HepG2 (cell line): ENCODE results near the gene CAMTA1. TPM values are rescaled to one million over a fixed set of nuclear protein-coding genes. Genes with fewer than 3 reads are reported as not detected.

Experiments used
- ATAC-seq: fragments of 200-7000 bp; cut with Tn5 transposase; 3 replicates; pipeline ENCODE4 v1.9.1; 2020; ENCODE audit warnings: mild to moderate bottlenecking, moderate library complexity
- BruUV-seq: library from RNA; stranded (reverse); fragments of 400-500 nt; replicated peaks from 2 replicates; lab custom pipeline; 2021; lab: Mats Ljungman, UMichigan
- CTCF ChIA-PET: fragments of 300-600 bp; formaldehyde crosslinking; extraction: SDS; loops from one replicate; lab custom pipeline; 2021; ENCODE audit warnings: low total read pairs, inconsistent platforms, low intra/inter-chr PET ratio; lab: Yijun Ruan, JAX
- POLR2A ChIA-PET: fragments of 350-600 bp; sonication (Branson Sonifier 250); formaldehyde crosslinking; loops from one replicate; lab custom pipeline; 2020; ENCODE audit warnings: antibody characterized with exemption, inconsistent platforms; lab: Yijun Ruan, JAX
- DNase-seq: peaks from one replicate; pipeline ENCODE4 v3.0.0-alpha.2; 2015; ENCODE audit warnings: low spot score
- FAIRE-seq: peaks from 3 replicates; lab custom pipeline; 2011; peaks lifted over from hg19 to GRCh38; lab: Jason Lieb, UNC
- H2AFZ ChIP-seq: one replicate; pipeline ENCODE4 v1.6.1; 2011; ENCODE audit warnings: low read length, inconsistent platforms
- H3K27ac ChIP-seq: fragments of 300-600 bp; 3 replicates; pipeline ENCODE4 v1.8.0; 2011; ENCODE audit warnings: mixed run types, mild to moderate bottlenecking, mixed read lengths, low read length, inconsistent platforms; ENCODE audit not compliant: insufficient read depth; ENCODE audit errors: extremely low read length
- H3K27me3 ChIP-seq, 2 experiments: fragments of 200-600 bp in 1 of 2; 2 replicates in 1 of 2; 3 replicates in 1 of 2; pipeline versions ENCODE4 v1.6.0 to v1.8.0; 2011; ENCODE audit warnings: low read length in 2 of 2, mild to moderate bottlenecking in 2 of 2, moderate library complexity in 2 of 2, inconsistent platforms in 1 of 2; ENCODE audit not compliant: insufficient read depth in 2 of 2, control insufficient read depth in 1 of 2
- H3K36me3 ChIP-seq, 2 experiments: fragments of 200-600 bp in 1 of 2; replicated peaks in 1 of 2; 2 replicates in 1 of 2; 3 replicates in 1 of 2; pipeline versions ENCODE4 v1.5.1 to v1.8.0; 2011; ENCODE audit warnings: low read length in 2 of 2, inconsistent platforms in 1 of 2; ENCODE audit not compliant: insufficient read depth in 2 of 2, control insufficient read depth in 1 of 2
- H3K4me1 ChIP-seq: 2 replicates; pipeline ENCODE4 v1.5.1; 2012; ENCODE audit warnings: low read length, inconsistent platforms; ENCODE audit not compliant: insufficient read depth
- H3K4me2 ChIP-seq: 2 replicates; pipeline ENCODE4 v1.6.0; 2011; ENCODE audit warnings: low read depth, low read length, inconsistent platforms
- H3K4me3 ChIP-seq, 3 experiments: fragments of 200-600 bp in 1 of 3; sonication (generic), shearing (Covaris generic) in 1 of 3; replicated peaks in 1 of 3; 2 replicates each; pipeline ENCODE4 v1.5.1; 2011 to 2016; ENCODE audit warnings: low read length in 3 of 3, inconsistent platforms in 2 of 3, low read depth in 2 of 3, mild to moderate bottlenecking in 2 of 3, control low read depth in 1 of 3, mixed read lengths in 1 of 3; ENCODE audit not compliant: insufficient read depth in 1 of 3
- H3K79me2 ChIP-seq: one replicate; pipeline ENCODE4 v1.6.1; 2011; ENCODE audit warnings: low read length, inconsistent platforms; ENCODE audit not compliant: insufficient read depth
- H3K9ac ChIP-seq: 2 replicates; pipeline ENCODE4 v1.6.0; 2011; ENCODE audit warnings: mild to moderate bottlenecking, low read depth, low read length, inconsistent platforms; ENCODE audit not compliant: insufficient read depth
- H3K9me3 ChIP-seq: 2 replicates; pipeline ENCODE4 v1.5.1; 2012; ENCODE audit warnings: mild to moderate bottlenecking, low read length
- H4K20me1 ChIP-seq: 2 replicates; pipeline ENCODE4 v1.6.0; 2011; ENCODE audit warnings: inconsistent platforms, mild to moderate bottlenecking, low read length, moderate library complexity; ENCODE audit not compliant: insufficient read depth
- MAFF ChIP-seq: IDR thresholded peaks from 2 replicates; pipeline ENCODE4 v1.6.1; 2011; ENCODE audit warnings: low read depth, low read length, improper control_type of control experiment
- MAFK ChIP-seq, 2 experiments: IDR thresholded peaks in 1 of 2; conservative IDR thresholded peaks in 1 of 2; 2 replicates each; pipeline ENCODE4 v1.6.1; 2011; ENCODE audit warnings: improper control_type of control experiment in 2 of 2, low read length in 2 of 2
- SETDB1 ChIP-seq: sonication (generic); formaldehyde crosslinking; IDR thresholded peaks from 2 replicates; pipeline ENCODE4 v1.5.1; 2020; ENCODE audit warnings: missing genetic modification reagents, mild to moderate bottlenecking, borderline replicate concordance
- ZNF383 ChIP-seq: sonication (generic); formaldehyde crosslinking; IDR thresholded peaks from 2 replicates; pipeline ENCODE4 v1.4.0; 2020; ENCODE audit warnings: missing genetic modification reagents, mild to moderate bottlenecking, borderline replicate concordance
- ZNF629 ChIP-seq: sonication (generic); formaldehyde crosslinking; conservative IDR thresholded peaks from 2 replicates; pipeline ENCODE4 v1.5.0; 2020; ENCODE audit warnings: missing genetic modification reagents
- ZNF660 ChIP-seq: sonication (generic); formaldehyde crosslinking; IDR thresholded peaks from 2 replicates; pipeline ENCODE4 v1.5.1; 2020; ENCODE audit warnings: mild to moderate bottlenecking, low read depth, missing genetic modification reagents, borderline replicate concordance
- WGBS: methylation state at CpG from one replicate; pipeline ENCODE4 v1.1.6; 2017; ENCODE audit warnings: low lambda C conversion rate; 5-methylcytosine and 5-hydroxymethylcytosine counted together
- in situ Hi-C: cut with HindIII; loops from 2 replicates; pipeline ENCODE4 v1.10.0; 2017; ENCODE audit warnings: low pct_unique_long_range_greater_than_20kb; ENCODE audit not compliant: extremely low pct_ligation_motif_present
- intact Hi-C: fragments of 100-400 bp; cut with micrococcal nuclease; formaldehyde crosslinking; loops from one replicate; pipeline ENCODE4 v1.10.0; 2022; ENCODE audit not compliant: unreplicated experiment
- polyA plus RNA-seq, 8 experiments: library from polyadenylated mRNA; depleted of rRNA in 3 of 8; stranded (reverse) in 7 of 8; unstranded in 1 of 8; fragments of >200 nt; fragmentation: Illumina TruSeq in 4 of 8; extraction: Trizol in 4 of 8; gene quantifications; 2 replicates each; pipeline versions ENCODE4 v1.2.1 to v1.2.3, GENCODE V29; 2011 to 2016; ENCODE audit warnings: low read depth in 4 of 8, missing spikeins in 1 of 8, mixed read lengths in 1 of 8; ENCODE audit not compliant: insufficient read depth in 1 of 8
- total RNA-seq, 5 experiments: library from RNA; depleted of rRNA; stranded (reverse); fragments of >200 nt; fragmentation: Illumina TruSeq; extraction: Trizol; gene quantifications; 2 replicates each; pipeline ENCODE4 v1.2.3, GENCODE V29; 2016; ENCODE audit warnings: low read depth in 1 of 5

CAMTA1 gene
- total and polyA plus RNA-seq, 2 of the 13 experiments (the other 11 are each of a cell fraction or from before 2014, with no cell fraction given), result 25.0 to 36.4 TPM

GRCh38 chr1:6947952-6948351 lies 162.7 kb downstream of the CAMTA1 start:
- ChIA-PET POLR2A (no interaction called here), CTCF (no interaction called here)
- FAIRE-seq (no peak), DNase-seq (no peak), ATAC-seq (no peak)
- Histone ChIP-seq H3K79me2 (no peaks in the 10 kb centered on the region), H3K4me2 (no peak overlapping the region), H3K27me3 (no peaks in the 10 kb centered on the region; a peak in 1 of 5 replicates), H3K4me1 (no peaks in the 10 kb centered on the region), H3K9ac (no peak overlapping the region), H3K27ac (no peak overlapping the region), H3K4me3 (no peak overlapping the region), H4K20me1 (0 out of 2 replicates have a peak, but pooled peaks cover 3% of the 10 kb centered on the region), H3K36me3 (no peaks in the 10 kb centered on the region), H2AFZ (no peak overlapping the region), H3K9me3 (no peaks in the 10 kb centered on the region)
- intact Hi-C loops, result no loop called here
- BruUV-seq, result no TSS peak
- in situ Hi-C loops, result no loop called here
- TF ChIP-seq ZNF629 (CRISPR knock-in tag), result peak; percentile 68
- no peak for TF ChIP-seq SETDB1 (CRISPR knock-in tag)
- TF ChIP-seq ZNF660 (CRISPR knock-in tag), result no peak
- WGBS, result 28% methylated on average over 2 of the region's 2 CpGs

- H3K27me3 ChIP-seq, result no peaks in the 10 kb centered on the region; a peak in 1 of 5 replicates
- no peak overlapping the region for H3K27ac ChIP-seq
- H3K4me1 ChIP-seq, result no peaks in the 10 kb centered on the region
- WGBS, result 29% methylated on average over 3 of the region's 3 CpGs
- no peak for DNase-seq
- 0 out of 4 replicates have a peak, but pooled peaks of 1 of the 2 experiments have one; percentile 19 for TF ChIP-seq MAFK (conservative IDR thresholded peaks at IDR 0.05 in 1 of 2, IDR thresholded peaks at IDR 0.05 in 1 of 2; ENCODE audit: low read length in 2 of 2)
- no peak for TF ChIP-seq ZNF383
- peak; percentile 22; the same call in 1 of the 2 replicates for TF ChIP-seq MAFF
- TF ChIP-seq, all 625 proteins: peak for 2
- no peak overlapping the region for H3K4me2 ChIP-seq
- POLR2A ChIA-PET, result no interaction called here
- H3K9ac ChIP-seq, result no peak overlapping the region
- no peaks in the 10 kb centered on the region for H3K9me3 ChIP-seq
- H3K4me3 ChIP-seq, result no peak overlapping the region
- ATAC-seq, result no peak
- no peak overlapping the region for H2AFZ ChIP-seq
- no peaks in the 10 kb centered on the region for H3K36me3 ChIP-seq
- CTCF ChIA-PET, result no interaction called here
- in situ Hi-C loops (no loop called here), intact Hi-C loops (no loop called here)
- 0 out of 2 replicates have a peak, but pooled peaks cover 3% of the 10 kb centered on the region for H4K20me1 ChIP-seq
- H3K79me2 ChIP-seq, result no peaks in the 10 kb centered on the region
- no peak for FAIRE-seq
- no TSS peak for BruUV-seq
These were observed 163.2 kb downstream of the CAMTA1 start for GRCh38 chr1:6948416-6948815.
